GM19035 (cell line): ENCODE data around the gene ELOB.

Experiments used
- ATAC-seq: cut with Tn5 transposase; IDR thresholded peaks from one replicate; pipeline ENCODE4 v1.9.1; 2021; ENCODE audit not compliant: unreplicated experiment

The ELOB gene

GRCh38 chr16:2749936-2750335, 27.1 kb downstream of the ELOB start:
- no peak for ATAC-seq

- ATAC-seq, result no peak
These were observed 27.6 kb downstream of the ELOB start for GRCh38 chr16:2749476-2749875.

GRCh38 chr16:2748757-2749455, 28.2 kb downstream of the ELOB start:
- no peak for ATAC-seq

GRCh38 chr16:2745961-2746360, 31.1 kb downstream of the ELOB start:
- ATAC-seq, result no peak

GRCh38 chr16:2745116-2745890, 31.8 kb downstream of the ELOB start:
- no peak for ATAC-seq

GRCh38 chr16:2744711-2745110, 32.4 kb downstream of the ELOB start:
- no peak for ATAC-seq

GRCh38 chr16:2743007-2743810, 33.9 kb downstream of the ELOB start:
- ATAC-seq, result no peak

- no peak for ATAC-seq
These were observed 34.6 kb downstream of the ELOB start for GRCh38 chr16:2742323-2743006.

GRCh38 chr16:2741168-2741567, 35.9 kb downstream of the ELOB start:
- no peak for ATAC-seq

GRCh38 chr16:2740476-2740875, 36.6 kb downstream of the ELOB start:
- no peak for ATAC-seq

GRCh38 chr16:2739625-2740430, 37.3 kb downstream of the ELOB start:
- ATAC-seq, result no peak

- ATAC-seq, result no peak
These were observed 38.5 kb downstream of the ELOB start for GRCh38 chr16:2738615-2739014.

- ATAC-seq, result no peak
These were observed 39.1 kb downstream of the ELOB start for GRCh38 chr16:2737895-2738418.

GRCh38 chr16:2737238-2737605, 39.9 kb downstream of the ELOB start:
- no peak for ATAC-seq

GRCh38 chr16:2736476-2737237, 40.4 kb downstream of the ELOB start:
- no peak for ATAC-seq

GRCh38 chr16:2734844-2735515, 42.1 kb downstream of the ELOB start:
- no peak for ATAC-seq

GRCh38 chr16:2728034-2728433, 49.0 kb downstream of the ELOB start:
- no peak for ATAC-seq

GRCh38 chr16:2726923-2727322, 50.2 kb downstream of the ELOB start:
- no peak for ATAC-seq

GRCh38 chr16:2724816-2725348, 52.2 kb downstream of the ELOB start:
- no peak for ATAC-seq
